HL-60 (cell line): ENCODE measurements around the gene DNAH17.

Experiments used
- CTCF ChIP-seq: IDR thresholded peaks from one replicate; pipeline ENCODE4 v1.5.1; 2011; ENCODE audit warnings: low read length, control low read depth, inconsistent platforms; ENCODE audit not compliant: insufficient read depth
- GABPA ChIP-seq: IDR thresholded peaks from 2 replicates; pipeline ENCODE4 v1.6.1; 2012; ENCODE audit warnings: low read depth
- POLR2AphosphoS5 ChIP-seq: IDR thresholded peaks from 2 replicates; pipeline ENCODE4 v1.6.1; 2012; ENCODE audit warnings: low read depth
- REST ChIP-seq: IDR thresholded peaks from 2 replicates; pipeline ENCODE4 v1.6.1; 2012; ENCODE audit warnings: low read depth; ENCODE audit not compliant: insufficient replicate concordance
- SPI1 ChIP-seq: IDR thresholded peaks from 2 replicates; pipeline ENCODE4 v1.6.1; 2012; ENCODE audit warnings: low read depth, mild to moderate bottlenecking, borderline replicate concordance

DNA sequence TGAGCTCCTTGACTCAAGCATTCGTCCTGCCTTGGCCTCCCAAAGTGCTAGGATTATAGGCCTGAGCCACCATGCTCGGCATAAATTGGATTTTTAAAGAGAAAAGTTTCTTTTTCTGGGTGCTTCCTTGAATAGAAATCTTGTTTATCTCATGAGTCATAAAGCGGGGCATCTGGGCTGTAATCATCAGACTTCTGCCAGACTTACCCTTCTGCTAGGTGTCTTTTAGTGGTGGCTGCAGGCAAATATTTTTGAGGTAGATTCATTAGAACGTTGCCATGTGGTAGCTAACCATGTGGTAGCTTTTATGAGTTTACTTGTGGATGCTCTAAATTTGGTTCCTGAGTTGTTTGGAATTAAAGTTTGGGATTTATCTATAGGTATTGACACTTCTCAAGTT, 185.4 kb downstream of the DNAH17 start:
- TF ChIP-seq CTCF (no peak), POLR2AphosphoS5 (no peak), REST (no peak), GABPA (no peak), SPI1 (no peak)
